ENCODE measurements around the gene ARHGAP23. TPM values are rescaled to one million over a fixed set of nuclear protein-coding genes. Genes with fewer than 3 reads are reported as not detected.

Gene ARHGAP23
- total RNA-seq, 1 donor from 2014 or later = 157 TPM

GRCh38 chr17:38460082-38460715, 31.9 kb downstream of the ARHGAP23 start:
- no peaks in the 10 kb centered on the region for H3K27me3 Mint-ChIP-seq (ENCODE audit: low read depth)
- H3K36me3 Mint-ChIP-seq (ENCODE audit: low read depth) = peaks cover 24% of the 10 kb centered on the region
- H3K9me3 Mint-ChIP-seq (ENCODE audit: low read depth) = no peaks in the 10 kb centered on the region
- H3K27ac Mint-ChIP-seq (ENCODE audit: unreplicated experiment) = peak overlapping the region; percentile 27
- TF ChIP-seq CTCF (IDR thresholded peaks at IDR 0.05) = no peak
- DNase-seq (ENCODE audit: low spot score) = no peak
- peaks cover 59% of the 10 kb centered on the region for H3K4me1 Mint-ChIP-seq (ENCODE audit: low read depth)
- no peak overlapping the region for H3K4me3 Mint-ChIP-seq (ENCODE audit: unreplicated experiment)

GRCh38 chr17:38460716-38461630, 32.7 kb downstream of the ARHGAP23 start:
- H3K27ac Mint-ChIP-seq (ENCODE audit: unreplicated experiment) = no peak overlapping the region
- no peak for DNase-seq (ENCODE audit: low spot score)
- H3K36me3 Mint-ChIP-seq (ENCODE audit: low read depth) = peaks cover 24% of the 10 kb centered on the region
- no peaks in the 10 kb centered on the region for H3K9me3 Mint-ChIP-seq (ENCODE audit: low read depth)
- H3K4me3 Mint-ChIP-seq (ENCODE audit: unreplicated experiment) = no peak overlapping the region
- H3K4me1 Mint-ChIP-seq (ENCODE audit: low read depth) = peaks cover 59% of the 10 kb centered on the region
- TF ChIP-seq CTCF (IDR thresholded peaks at IDR 0.05) = no peak
- H3K27me3 Mint-ChIP-seq (ENCODE audit: low read depth) = no peaks in the 10 kb centered on the region

GRCh38 chr17:38461683-38462082, 33.4 kb downstream of the ARHGAP23 start:
- Mint-ChIP-seq H3K9me3 (ENCODE audit: low read depth) (no peaks in the 10 kb centered on the region), H3K36me3 (ENCODE audit: low read depth) (peaks cover 24% of the 10 kb centered on the region), H3K4me1 (ENCODE audit: low read depth) (peaks cover 55% of the 10 kb centered on the region), H3K27ac (ENCODE audit: unreplicated experiment) (no peak overlapping the region), H3K4me3 (ENCODE audit: unreplicated experiment) (no peak overlapping the region), H3K27me3 (ENCODE audit: low read depth) (no peaks in the 10 kb centered on the region)
- TF ChIP-seq CTCF (IDR thresholded peaks at IDR 0.05) = no peak
- no peak for DNase-seq (ENCODE audit: low spot score)

GRCh38 chr17:38463451-38463858, 35.2 kb downstream of the ARHGAP23 start:
- Mint-ChIP-seq H3K4me3 (ENCODE audit: unreplicated experiment) (peak overlapping the region; percentile 83), H3K36me3 (ENCODE audit: low read depth) (peaks cover 31% of the 10 kb centered on the region), H3K27me3 (ENCODE audit: low read depth) (no peaks in the 10 kb centered on the region), H3K9me3 (ENCODE audit: low read depth) (no peaks in the 10 kb centered on the region), H3K4me1 (ENCODE audit: low read depth) (peaks cover 62% of the 10 kb centered on the region), H3K27ac (ENCODE audit: unreplicated experiment) (peak overlapping the region; percentile 99)
- no peak for TF ChIP-seq CTCF (IDR thresholded peaks at IDR 0.05)
- DNase-seq (ENCODE audit: low spot score) = no peak

GRCh38 chr17:38464251-38464722, 36.0 kb downstream of the ARHGAP23 start:
- H3K27me3 Mint-ChIP-seq (ENCODE audit: low read depth) = no peaks in the 10 kb centered on the region
- no peaks in the 10 kb centered on the region for H3K9me3 Mint-ChIP-seq (ENCODE audit: low read depth)
- DNase-seq (ENCODE audit: low spot score) = no peak
- peak overlapping the region; percentile 83 for H3K4me3 Mint-ChIP-seq (ENCODE audit: unreplicated experiment)
- peak overlapping the region; percentile 99 for H3K27ac Mint-ChIP-seq (ENCODE audit: unreplicated experiment)
- peaks cover 32% of the 10 kb centered on the region for H3K36me3 Mint-ChIP-seq (ENCODE audit: low read depth)
- TF ChIP-seq CTCF (IDR thresholded peaks at IDR 0.05) = no peak
- peaks cover 70% of the 10 kb centered on the region for H3K4me1 Mint-ChIP-seq (ENCODE audit: low read depth)

Data from chondrocyte (in vitro differentiated cells).